Measurements from ENCODE around the gene DGKG. TPM values are rescaled to one million over a fixed set of nuclear protein-coding genes. Genes with fewer than 3 reads are reported as not detected.

Gene DGKG
- total RNA-seq, 3 donors from 2014 or later (not counting 1 experiment from before 2014, with no cell fraction given): 0.25 to 1.6 (median 0.63) TPM

- Mint-ChIP-seq H3K4me1 (no peaks in the 10 kb centered on the region), H3K9me3 (no peaks in the 10 kb centered on the region), H3K4me3 (no peak overlapping the region), H3K27me3 (ENCODE audit: low read depth in 2 of 2) (peaks cover 0 to 3% of the 10 kb centered on the region in 2 donors), H3K27ac (no peak overlapping the region), H3K36me3 (no peaks in the 10 kb centered on the region)
- no peaks in the 10 kb centered on the region for H3K36me3 ChIP-seq (ENCODE audit: control insufficient read depth, insufficient read depth, low read length)
- H3K4me1 ChIP-seq (ENCODE audit: control insufficient read depth, insufficient read depth, low read length): no peaks in the 10 kb centered on the region
- DNase-seq (no peak), ATAC-seq (no peak)
- H3K27me3 ChIP-seq (ENCODE audit: control insufficient read depth, insufficient read depth, low read length): no peaks in the 10 kb centered on the region
- no peaks in the 10 kb centered on the region for H3K9me3 ChIP-seq (ENCODE audit: control insufficient read depth, insufficient read depth, low read length)
- no peak for TF ChIP-seq CTCF (IDR thresholded peaks at IDR 0.05)
- no peak overlapping the region for H3K27ac ChIP-seq (ENCODE audit: low read length)
- whole genome bisulfite sequencing (ENCODE audit: insufficient coverage): 86% methylated on average over 3 of the region's 3 CpGs
- H3K4me3 ChIP-seq (ENCODE audit: low read length): no peak overlapping the region
- intact Hi-C loops (cut with micrococcal nuclease): no loop called here
Observed at GRCh38 chr3:186311441-186311840, 50.6 kb downstream of the DGKG start.

- no peak overlapping the region for H3K27ac ChIP-seq (ENCODE audit: low read length)
- WGBS (ENCODE audit: insufficient coverage): no CpG with 5 or more reads among the region's 1 CpG
- H3K4me1 Mint-ChIP-seq: no peaks in the 10 kb centered on the region
- H3K27me3 Mint-ChIP-seq (ENCODE audit: low read depth in 2 of 2): peaks cover 0 to 3% of the 10 kb centered on the region in 2 donors
- ATAC-seq (no peak), DNase-seq (no peak)
- no peaks in the 10 kb centered on the region for H3K9me3 Mint-ChIP-seq
- H3K4me1 ChIP-seq (ENCODE audit: control insufficient read depth, insufficient read depth, low read length): no peaks in the 10 kb centered on the region
- no peak overlapping the region for H3K4me3 ChIP-seq (ENCODE audit: low read length)
- H3K27me3 ChIP-seq (ENCODE audit: control insufficient read depth, insufficient read depth, low read length): no peaks in the 10 kb centered on the region
- no peaks in the 10 kb centered on the region for H3K36me3 ChIP-seq (ENCODE audit: control insufficient read depth, insufficient read depth, low read length)
- no peaks in the 10 kb centered on the region for H3K36me3 Mint-ChIP-seq
- H3K9me3 ChIP-seq (ENCODE audit: control insufficient read depth, insufficient read depth, low read length): no peaks in the 10 kb centered on the region
- H3K27ac Mint-ChIP-seq: no peak overlapping the region
- H3K4me3 Mint-ChIP-seq: no peak overlapping the region
- no peak for TF ChIP-seq CTCF (IDR thresholded peaks at IDR 0.05)
- intact Hi-C loops (cut with micrococcal nuclease): no loop called here
Observed at GRCh38 chr3:186308549-186308948, 53.5 kb downstream of the DGKG start.

GRCh38 chr3:186307594-186308221, 54.3 kb downstream of the DGKG start:
- no peaks in the 10 kb centered on the region for H3K27me3 ChIP-seq (ENCODE audit: control insufficient read depth, insufficient read depth, low read length)
- H3K4me3 ChIP-seq (ENCODE audit: low read length): no peak overlapping the region
- Mint-ChIP-seq H3K9me3 (no peaks in the 10 kb centered on the region), H3K4me3 (no peak overlapping the region), H3K27me3 (ENCODE audit: low read depth in 2 of 2) (peaks cover 0 to 3% of the 10 kb centered on the region in 2 donors), H3K4me1 (no peaks in the 10 kb centered on the region), H3K36me3 (no peaks in the 10 kb centered on the region), H3K27ac (no peak overlapping the region)
- H3K9me3 ChIP-seq (ENCODE audit: control insufficient read depth, insufficient read depth, low read length): no peaks in the 10 kb centered on the region
- 70% methylated on average over 3 of the region's 3 CpGs for WGBS (ENCODE audit: insufficient coverage)
- ATAC-seq (no peak), DNase-seq (peak in 1 of 2 donors; percentile 33)
- H3K27ac ChIP-seq (ENCODE audit: low read length): no peak overlapping the region
- no peak for TF ChIP-seq CTCF (IDR thresholded peaks at IDR 0.05)
- H3K36me3 ChIP-seq (ENCODE audit: control insufficient read depth, insufficient read depth, low read length): no peaks in the 10 kb centered on the region
- H3K4me1 ChIP-seq (ENCODE audit: control insufficient read depth, insufficient read depth, low read length): no peaks in the 10 kb centered on the region
- intact Hi-C loops (cut with micrococcal nuclease): no loop called here

- H3K4me1 Mint-ChIP-seq: no peaks in the 10 kb centered on the region
- H3K36me3 Mint-ChIP-seq: no peaks in the 10 kb centered on the region
- Histone ChIP-seq H3K4me1 (ENCODE audit: control insufficient read depth, insufficient read depth, low read length) (no peaks in the 10 kb centered on the region), H3K4me3 (ENCODE audit: low read length) (no peak overlapping the region), H3K9me3 (ENCODE audit: control insufficient read depth, insufficient read depth, low read length) (no peaks in the 10 kb centered on the region), H3K27me3 (ENCODE audit: control insufficient read depth, insufficient read depth, low read length) (no peaks in the 10 kb centered on the region), H3K36me3 (ENCODE audit: control insufficient read depth, insufficient read depth, low read length) (no peaks in the 10 kb centered on the region), H3K27ac (ENCODE audit: low read length) (no peak overlapping the region)
- ATAC-seq: no peak
- no peak for DNase-seq
- H3K9me3 Mint-ChIP-seq: no peaks in the 10 kb centered on the region
- 83% methylated on average over 2 of the region's 2 CpGs for WGBS (ENCODE audit: insufficient coverage)
- no peak for TF ChIP-seq CTCF (IDR thresholded peaks at IDR 0.05)
- intact Hi-C loops (cut with micrococcal nuclease): no loop called here
- no peak overlapping the region for H3K27ac Mint-ChIP-seq
- H3K27me3 Mint-ChIP-seq (ENCODE audit: low read depth in 2 of 2): peaks cover 0 to 3% of the 10 kb centered on the region in 2 donors
- H3K4me3 Mint-ChIP-seq: no peak overlapping the region
Observed at GRCh38 chr3:186305286-186305685, 56.7 kb downstream of the DGKG start.
